ENCODE results near the gene VIPR1. TPM values are rescaled to one million over a fixed set of nuclear protein-coding genes. Genes with fewer than 3 reads are reported as not detected.
"Not testable (repeated sequence)": the region's sequence is repeated elsewhere in the genome, so short reads cannot be mapped to it uniquely, and the experiment has no call there.

Gene VIPR1
- total RNA-seq, 1 donor from 2014 or later = 6.1 TPM

DNA sequence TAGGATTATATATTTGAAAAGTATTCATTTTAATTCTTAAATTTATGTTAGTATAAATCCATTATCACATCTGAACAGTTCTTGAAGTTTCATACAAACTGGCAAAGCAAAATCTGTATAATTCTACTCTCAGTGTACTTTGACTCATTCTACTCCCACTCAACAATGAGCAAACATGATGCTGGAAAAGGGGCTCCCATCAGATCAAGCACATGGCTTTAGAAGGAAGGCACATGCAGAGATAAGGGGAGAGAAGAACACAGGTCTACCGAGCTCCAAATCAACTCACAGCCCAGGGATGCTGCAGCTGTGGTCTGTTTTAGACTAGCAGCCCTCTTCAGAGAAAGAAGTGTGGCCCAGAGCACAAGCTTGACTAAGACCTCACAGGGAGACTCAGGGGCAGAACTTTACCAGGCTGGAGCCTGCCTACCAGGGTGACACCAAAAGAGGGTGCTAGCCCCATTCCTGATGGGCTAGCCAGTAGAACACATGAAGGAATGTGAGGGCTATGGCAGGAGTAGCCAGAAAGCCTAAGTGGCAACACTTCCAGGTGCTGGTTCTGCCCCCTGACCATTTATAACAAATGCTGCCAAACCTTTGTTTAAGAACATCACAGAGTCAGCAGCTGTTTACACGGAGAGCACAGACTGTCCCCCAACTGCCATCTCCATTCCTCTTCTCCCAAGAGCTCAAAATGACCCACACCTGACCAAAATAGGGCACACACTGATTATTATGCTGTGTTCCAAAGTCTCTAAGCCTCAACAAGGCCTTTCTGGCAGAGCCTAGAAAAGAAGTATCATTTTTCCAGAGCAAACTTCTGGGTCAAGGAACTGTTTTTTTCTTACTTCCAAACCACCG, 59.8 kb downstream of the VIPR1 start:
- Mint-ChIP-seq H3K4me3 (ENCODE audit: unreplicated experiment) (no peak overlapping the region), H3K27me3 (ENCODE audit: low read depth) (no peaks in the 10 kb centered on the region), H3K4me1 (ENCODE audit: low read depth) (peaks cover 3% of the 10 kb centered on the region), H3K27ac (ENCODE audit: unreplicated experiment) (no peak overlapping the region), H3K9me3 (ENCODE audit: low read depth) (no peaks in the 10 kb centered on the region), H3K36me3 (ENCODE audit: low read depth) (peaks cover 22% of the 10 kb centered on the region)
- TF ChIP-seq CTCF (IDR thresholded peaks at IDR 0.05) = no peak
- no peak for DNase-seq (ENCODE audit: low spot score)

GRCh38 chr3:42569593-42570142, 67.2 kb downstream of the VIPR1 start:
- Mint-ChIP-seq H3K9me3 (ENCODE audit: low read depth) (peaks cover 8% of the 10 kb centered on the region), H3K27me3 (ENCODE audit: low read depth) (no peaks in the 10 kb centered on the region), H3K4me3 (ENCODE audit: unreplicated experiment) (no peak overlapping the region), H3K27ac (ENCODE audit: unreplicated experiment) (no peak overlapping the region), H3K4me1 (ENCODE audit: low read depth) (peaks cover 2% of the 10 kb centered on the region), H3K36me3 (ENCODE audit: low read depth) (peaks cover 21% of the 10 kb centered on the region)
- no peak for TF ChIP-seq CTCF (IDR thresholded peaks at IDR 0.05)
- no peak for DNase-seq (ENCODE audit: low spot score)

DNA sequence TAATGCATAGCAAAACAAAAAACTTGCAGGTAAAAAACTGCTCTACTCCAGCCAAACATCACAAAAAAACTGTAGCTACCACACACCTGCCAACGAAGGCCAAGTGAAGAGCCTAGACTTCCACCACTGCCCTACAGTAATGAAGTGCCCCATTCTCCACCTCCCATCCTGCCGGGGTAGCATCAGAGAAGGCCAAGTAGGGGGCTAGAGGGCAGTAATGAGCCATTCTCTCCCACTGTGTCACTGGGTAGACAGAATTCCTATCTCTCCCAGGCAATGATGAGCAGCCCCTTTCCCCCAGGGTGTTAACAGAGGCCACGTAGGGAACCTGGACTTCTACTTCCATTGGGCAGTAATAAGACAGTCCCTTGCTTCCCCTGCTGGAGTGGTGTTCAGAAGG, 69.8 kb downstream of the VIPR1 start:
- H3K4me3 Mint-ChIP-seq (ENCODE audit: unreplicated experiment) = no peak overlapping the region
- DNase-seq (ENCODE audit: low spot score) = no peak
- H3K4me1 Mint-ChIP-seq (ENCODE audit: low read depth) = peaks cover 2% of the 10 kb centered on the region
- H3K27me3 Mint-ChIP-seq (ENCODE audit: low read depth) = no peaks in the 10 kb centered on the region
- peaks cover 23% of the 10 kb centered on the region for H3K36me3 Mint-ChIP-seq (ENCODE audit: low read depth)
- peaks cover 18% of the 10 kb centered on the region for H3K9me3 Mint-ChIP-seq (ENCODE audit: low read depth)
- H3K27ac Mint-ChIP-seq (ENCODE audit: unreplicated experiment) = no peak overlapping the region
- TF ChIP-seq CTCF (IDR thresholded peaks at IDR 0.05) = peak; percentile 60

DNA sequence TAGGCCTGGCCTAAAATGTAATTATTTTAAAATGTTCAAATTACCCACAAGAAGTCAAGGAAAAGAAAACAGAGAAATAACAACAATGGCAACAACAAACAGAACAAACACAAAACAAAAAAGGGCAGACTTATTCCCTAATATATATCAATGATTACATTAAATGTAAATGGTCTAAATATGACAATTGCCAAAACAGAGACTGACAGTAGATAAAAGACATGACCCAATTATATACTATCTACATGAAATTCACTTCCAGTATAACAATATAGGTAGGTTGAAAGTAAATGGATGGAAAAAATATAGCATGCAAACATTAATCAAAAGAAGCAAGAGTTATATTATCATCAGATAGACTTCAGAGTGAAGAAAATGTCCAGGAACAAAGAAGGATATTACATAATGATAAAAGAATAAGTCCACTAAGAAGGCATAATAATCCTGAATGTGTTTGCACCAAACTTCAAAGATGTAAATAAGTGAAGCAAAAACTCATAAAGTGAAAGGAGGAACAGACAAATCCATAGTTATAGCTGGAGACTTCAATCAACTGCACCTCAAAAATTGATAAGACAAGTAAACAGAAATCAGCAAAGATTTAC, 72.8 kb downstream of the VIPR1 start:
- DNase-seq (ENCODE audit: low spot score) = no peak
- H3K36me3 Mint-ChIP-seq (ENCODE audit: low read depth) = peaks cover 24% of the 10 kb centered on the region
- no peak overlapping the region for H3K27ac Mint-ChIP-seq (ENCODE audit: unreplicated experiment)
- H3K4me3 Mint-ChIP-seq (ENCODE audit: unreplicated experiment) = no peak overlapping the region
- peaks cover 13% of the 10 kb centered on the region for H3K4me1 Mint-ChIP-seq (ENCODE audit: low read depth)
- TF ChIP-seq CTCF (IDR thresholded peaks at IDR 0.05) = no peak
- peaks cover 18% of the 10 kb centered on the region for H3K9me3 Mint-ChIP-seq (ENCODE audit: low read depth)
- no peaks in the 10 kb centered on the region for H3K27me3 Mint-ChIP-seq (ENCODE audit: low read depth)

GRCh38 chr3:42578054-42578453, 75.6 kb downstream of the VIPR1 start:
- H3K4me1 Mint-ChIP-seq (ENCODE audit: low read depth) = peaks cover 31% of the 10 kb centered on the region
- no peak overlapping the region for H3K27ac Mint-ChIP-seq (ENCODE audit: unreplicated experiment)
- H3K4me3 Mint-ChIP-seq (ENCODE audit: unreplicated experiment) = no peak overlapping the region
- H3K36me3 Mint-ChIP-seq (ENCODE audit: low read depth) = peaks cover 22% of the 10 kb centered on the region
- no peaks in the 10 kb centered on the region for H3K27me3 Mint-ChIP-seq (ENCODE audit: low read depth)
- peaks cover 18% of the 10 kb centered on the region for H3K9me3 Mint-ChIP-seq (ENCODE audit: low read depth)
- no peak for TF ChIP-seq CTCF (IDR thresholded peaks at IDR 0.05)
- no peak for DNase-seq (ENCODE audit: low spot score)

- H3K27ac Mint-ChIP-seq (ENCODE audit: unreplicated experiment); H3K4me3 Mint-ChIP-seq (ENCODE audit: unreplicated experiment); H3K27me3 Mint-ChIP-seq (ENCODE audit: low read depth); DNase-seq (ENCODE audit: low spot score): not testable (repeated sequence)
- H3K9me3 Mint-ChIP-seq (ENCODE audit: low read depth) = peaks cover 12% of the 10 kb centered on the region
- peaks cover 16% of the 10 kb centered on the region for H3K36me3 Mint-ChIP-seq (ENCODE audit: low read depth)
- H3K4me1 Mint-ChIP-seq (ENCODE audit: low read depth) = peaks cover 31% of the 10 kb centered on the region
Observed at GRCh38 chr3:42579346-42579745, 76.9 kb downstream of the VIPR1 start.

Measured in chondrocyte (in vitro differentiated cells).